Superior temporal gyrus (tissue), 1 donor: ENCODE results near the gene RABGAP1L.
A peak's percentile ranks its signal among the peaks of the same experiment; 100 is the strongest.
"Not testable (repeated sequence)": the region's sequence is repeated elsewhere in the genome, so short reads cannot be mapped to it uniquely, and the experiment has no call there.

Experiments used
- DNase-seq: peaks from one replicate; pipeline ENCODE4 v3.0.0-alpha.2; 2016; ENCODE audit errors: extremely low spot score

RABGAP1L gene

DNA sequence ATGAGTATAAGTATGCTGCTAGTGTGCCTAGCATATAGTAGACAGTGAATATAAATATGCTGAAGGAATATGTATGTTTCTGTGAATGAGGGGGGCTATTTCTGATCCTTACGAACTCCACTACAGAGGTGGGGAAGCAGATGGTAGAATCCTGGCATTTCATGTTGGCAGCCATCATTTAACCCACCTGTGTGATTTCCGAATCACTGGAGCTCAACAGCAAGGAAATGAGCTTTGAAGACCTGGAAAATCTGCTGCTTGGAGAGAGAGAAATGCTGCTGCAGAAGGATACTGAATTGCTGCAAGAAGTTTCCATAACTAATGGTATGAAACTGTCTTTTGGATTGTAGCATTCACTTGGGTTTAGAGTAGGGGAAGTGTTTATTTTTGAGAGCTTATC lies 83.5 kb downstream of the RABGAP1L start:
- DNase-seq = no peak

DNA sequence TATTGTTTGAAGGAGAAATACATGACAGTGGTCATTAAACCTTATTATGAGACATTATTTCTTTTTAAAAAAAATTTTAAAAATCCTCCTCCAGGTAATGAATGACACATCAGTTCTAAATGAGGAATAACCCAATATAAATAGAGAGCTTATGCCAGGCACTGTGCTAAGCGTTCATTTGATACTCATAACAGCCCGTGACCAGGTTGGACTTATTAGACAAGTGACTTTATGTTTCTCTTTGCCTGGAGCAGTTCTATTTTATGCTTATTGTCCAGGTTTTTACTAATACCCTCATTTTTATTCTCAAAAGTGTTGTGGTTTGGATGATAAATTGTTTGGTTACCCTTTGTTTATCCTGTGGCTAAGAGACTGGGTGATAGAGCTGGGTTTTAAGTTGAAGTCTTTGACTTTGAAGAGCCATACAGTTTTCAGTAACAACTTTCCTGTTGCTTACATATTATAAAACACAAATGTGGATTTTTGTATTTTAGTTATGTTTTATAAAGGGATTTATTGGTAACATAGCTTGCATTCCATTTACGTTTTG lies 84.2 kb downstream of the RABGAP1L start:
- no peak for DNase-seq

DNA sequence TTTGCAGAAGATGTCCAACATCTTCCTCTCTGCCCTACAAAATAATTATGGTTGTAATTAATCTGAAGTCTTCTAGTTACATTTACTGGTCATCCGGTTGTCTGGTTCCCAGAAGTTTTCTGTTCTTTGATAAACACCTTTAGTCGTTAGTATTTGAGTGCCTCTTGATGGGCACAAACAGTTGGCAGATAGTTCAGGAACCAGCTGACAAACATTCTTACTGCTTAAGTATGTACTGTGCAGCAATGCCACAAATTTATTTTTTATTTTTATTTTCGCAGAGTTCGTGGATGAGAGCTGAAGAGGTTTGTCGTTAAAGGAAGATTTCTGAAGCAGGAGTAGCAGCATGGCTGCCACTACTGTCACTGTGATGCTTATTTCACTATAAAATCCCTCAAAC lies 84.7 kb downstream of the RABGAP1L start:
- DNase-seq = no peak

DNA sequence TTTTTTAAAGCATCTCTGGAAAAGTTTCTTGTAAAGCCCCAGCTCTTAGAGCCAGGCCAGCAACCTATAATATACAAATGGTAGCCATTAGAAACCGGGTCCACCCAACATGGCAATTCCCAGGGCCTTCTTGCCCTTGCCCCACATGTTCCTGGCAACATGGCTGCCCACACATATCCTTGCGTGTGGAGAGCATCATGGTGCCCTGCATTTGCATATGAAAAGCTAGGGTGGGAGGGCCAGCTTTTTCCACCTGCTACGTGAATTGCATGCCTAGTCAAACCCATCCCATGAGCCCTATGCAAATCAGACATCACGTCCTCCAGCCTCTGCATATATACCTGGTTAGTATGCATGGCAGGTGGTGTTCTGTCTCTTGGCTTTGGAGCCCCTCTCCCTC lies 88.2 kb downstream of the RABGAP1L start:
- no peak for DNase-seq

DNA sequence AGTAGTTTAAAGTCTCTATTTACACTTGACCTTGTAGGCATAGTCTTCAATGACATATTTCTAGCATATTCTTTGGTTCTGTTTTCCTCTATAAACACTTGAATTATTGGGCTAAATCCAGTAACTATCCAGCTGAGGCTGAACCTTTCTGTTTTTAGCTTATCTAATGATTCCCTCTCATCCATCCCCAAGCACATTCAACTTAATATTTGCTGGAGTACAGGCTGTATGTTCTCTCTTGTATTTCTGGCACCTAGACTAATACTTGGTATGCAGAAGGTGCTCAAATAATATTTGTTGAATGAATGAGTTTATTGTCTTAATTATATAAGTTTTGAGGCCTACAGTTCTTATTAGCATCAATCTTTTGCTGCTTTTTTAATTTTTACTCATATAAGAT lies 88.7 kb downstream of the RABGAP1L start:
- no peak for DNase-seq

DNA sequence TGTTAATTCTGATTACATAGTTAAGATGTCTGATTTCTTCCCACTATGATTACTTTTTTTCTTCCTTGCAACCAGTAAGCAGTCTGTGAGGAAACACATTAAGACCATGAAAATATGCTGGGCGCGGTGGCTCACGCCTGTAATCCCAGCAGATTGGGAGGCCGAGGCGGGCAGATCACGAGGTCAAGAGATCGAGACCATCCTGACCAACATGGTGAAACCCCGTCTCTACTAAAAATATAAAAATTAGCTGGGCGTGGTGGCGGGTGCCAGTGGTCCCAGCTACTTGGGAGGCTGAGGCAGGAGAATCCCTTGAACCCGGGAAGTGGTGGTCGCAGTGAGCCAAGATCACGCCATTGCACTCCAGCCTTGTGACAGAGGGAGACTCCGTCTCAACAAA lies 97.1 kb downstream of the RABGAP1L start:
- not testable (repeated sequence) for DNase-seq

DNA sequence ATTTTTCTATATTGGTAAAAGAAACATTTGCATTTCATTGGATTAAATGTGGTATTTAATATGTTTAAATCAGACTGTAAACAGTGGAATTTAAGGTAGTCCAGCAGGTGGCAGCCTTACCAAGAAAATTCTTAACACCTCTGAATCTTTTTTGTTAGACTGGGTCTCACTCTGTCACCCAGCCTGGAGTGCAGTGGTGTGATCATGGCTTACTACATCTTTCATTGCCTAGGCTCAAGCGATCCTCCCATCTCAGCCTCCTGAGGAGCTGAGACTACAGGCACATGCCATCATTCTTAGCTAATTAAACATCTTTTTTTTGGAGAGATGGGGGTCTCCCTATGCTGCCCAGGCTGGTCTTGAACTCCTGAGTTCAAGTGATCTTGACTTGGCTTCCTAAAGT lies 98.8 kb downstream of the RABGAP1L start:
- peak; percentile 81 for DNase-seq

DNA sequence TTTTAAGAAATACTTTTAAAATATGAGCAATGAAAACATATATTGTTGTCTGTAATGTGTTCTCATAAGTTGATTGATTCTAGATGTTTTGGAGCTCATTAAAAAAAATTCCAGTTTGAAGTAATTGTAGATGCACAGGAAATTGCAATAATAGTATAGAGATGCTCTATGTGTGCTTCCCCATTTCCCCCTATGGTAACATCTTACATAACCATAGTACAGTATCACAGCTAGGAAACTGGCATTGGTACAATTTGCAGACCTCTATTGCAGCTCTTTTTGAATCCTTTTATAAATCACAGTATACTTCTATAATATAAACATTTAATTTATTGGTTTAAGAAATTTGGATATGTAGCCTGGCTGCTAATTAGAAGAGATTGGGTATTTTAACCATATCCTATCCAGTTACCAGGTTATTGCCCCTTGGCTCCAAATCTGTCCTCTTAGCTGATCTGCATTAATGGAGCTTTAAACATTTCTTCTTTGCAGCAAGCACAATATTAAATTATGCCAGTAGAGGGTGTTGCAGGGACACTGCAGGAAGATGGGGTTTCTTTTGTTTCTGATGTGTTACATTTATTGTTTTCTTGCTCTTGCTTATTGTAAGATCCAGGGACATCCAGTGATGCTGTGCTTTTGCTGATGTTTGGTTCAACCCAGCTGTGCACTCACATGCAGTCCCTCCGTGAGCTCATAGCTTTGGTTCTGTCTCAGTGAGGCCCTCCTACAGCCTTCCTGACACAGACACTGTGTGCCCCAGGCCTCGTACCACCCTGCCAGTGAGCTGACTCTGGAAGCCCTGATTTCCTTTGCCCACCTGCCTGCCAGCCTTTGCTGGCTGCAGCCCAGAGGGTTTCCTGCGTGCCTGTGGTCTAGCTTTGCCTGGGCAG lies 103.3 kb downstream of the RABGAP1L start:
- peak; percentile 94 for DNase-seq

DNA sequence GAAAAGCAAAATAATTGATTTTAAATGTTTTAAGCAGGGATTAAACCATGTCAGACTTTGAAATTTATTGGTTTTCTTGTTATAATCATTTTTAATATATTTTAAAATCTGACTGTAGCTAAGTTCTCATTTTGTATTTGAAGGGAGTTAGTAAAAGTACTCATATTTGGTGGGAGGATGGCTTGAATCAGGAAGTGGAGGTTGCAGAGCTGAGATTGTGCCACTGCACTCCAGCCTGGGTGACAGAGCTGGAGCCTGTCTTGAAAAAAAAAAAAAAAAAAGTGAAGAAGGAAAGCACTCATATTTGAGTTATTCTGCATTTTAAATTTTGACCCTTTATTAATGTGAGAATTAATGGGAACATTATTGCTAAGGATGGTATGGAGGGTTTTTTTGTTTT lies 106.0 kb downstream of the RABGAP1L start:
- no peak for DNase-seq

DNA sequence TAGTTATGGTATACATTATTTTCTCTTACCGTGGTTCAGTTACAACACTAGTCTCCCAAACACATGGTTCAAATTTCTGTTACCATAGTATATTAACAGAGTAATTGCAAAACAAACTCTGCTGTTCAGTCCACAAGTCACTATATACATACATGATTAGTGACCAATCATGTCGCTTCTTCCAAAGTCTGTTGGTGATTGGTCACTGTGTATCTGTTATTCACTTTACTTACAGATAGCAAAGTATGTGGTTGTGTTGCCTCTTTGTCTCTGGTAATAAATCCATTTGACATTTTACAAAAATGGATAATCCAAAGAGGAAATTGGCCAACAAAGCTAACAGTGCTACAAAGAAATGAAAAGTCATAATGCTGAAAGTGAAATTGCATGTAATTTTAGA lies 107.2 kb downstream of the RABGAP1L start:
- no peak for DNase-seq

DNA sequence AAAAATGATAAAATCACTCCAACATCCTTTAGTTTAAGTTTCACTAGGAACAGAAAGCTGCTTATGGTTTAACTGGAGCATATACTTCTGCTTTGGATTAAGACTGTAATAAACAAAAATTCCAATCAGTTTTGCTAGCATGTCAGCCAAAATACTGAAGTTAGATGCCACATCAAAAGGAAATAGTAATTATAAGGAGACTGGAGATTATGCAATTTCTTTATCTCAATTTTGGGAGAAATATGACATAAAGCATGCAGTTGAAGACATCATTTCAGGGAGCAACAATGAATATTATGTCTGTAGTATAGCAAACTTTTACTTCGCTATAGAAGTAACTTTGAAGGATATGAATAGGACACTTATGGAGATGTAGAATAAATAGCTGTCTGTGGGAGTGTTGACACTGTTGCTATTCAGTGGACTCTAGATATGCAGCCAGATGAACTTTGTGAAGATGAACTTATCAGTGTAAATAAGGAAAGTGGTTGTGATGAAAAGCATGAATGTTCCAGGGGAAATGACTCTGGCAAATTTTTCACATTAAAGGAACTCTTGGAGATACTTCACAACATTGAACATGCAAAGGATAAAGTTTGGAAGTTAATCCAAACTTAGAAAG lies 107.8 kb downstream of the RABGAP1L start:
- no peak for DNase-seq

DNA sequence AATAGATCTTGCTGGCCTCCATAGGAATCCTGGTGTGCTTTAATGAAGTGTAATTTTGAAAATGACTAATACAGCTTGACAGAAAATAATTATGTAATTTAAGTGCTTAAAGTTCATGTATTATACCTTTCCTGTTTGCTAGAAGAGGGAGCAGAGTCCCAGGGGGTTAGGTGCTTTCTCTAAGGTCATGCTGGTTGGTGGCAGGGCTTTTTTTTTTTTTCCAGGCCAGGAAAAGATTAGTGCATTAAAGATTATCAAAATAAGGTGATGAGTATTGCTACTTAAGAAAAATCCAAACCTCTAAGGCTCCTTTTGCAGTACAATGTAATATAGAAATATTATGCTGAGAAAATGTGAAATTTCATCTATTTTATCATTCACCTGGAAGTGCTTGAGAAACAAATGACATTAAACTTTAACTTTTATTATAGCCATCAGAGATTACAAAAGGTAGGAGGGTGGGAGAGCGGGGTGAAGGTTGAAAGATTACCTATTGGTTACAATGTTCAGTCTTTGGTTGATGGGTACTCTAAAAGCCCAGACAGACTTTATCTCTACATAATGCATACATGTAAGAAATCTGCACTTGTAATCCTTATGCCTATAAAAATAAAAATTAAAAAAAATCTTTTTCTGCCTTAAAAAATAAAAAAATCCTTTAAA lies 110.8 kb downstream of the RABGAP1L start:
- DNase-seq = no peak

DNA sequence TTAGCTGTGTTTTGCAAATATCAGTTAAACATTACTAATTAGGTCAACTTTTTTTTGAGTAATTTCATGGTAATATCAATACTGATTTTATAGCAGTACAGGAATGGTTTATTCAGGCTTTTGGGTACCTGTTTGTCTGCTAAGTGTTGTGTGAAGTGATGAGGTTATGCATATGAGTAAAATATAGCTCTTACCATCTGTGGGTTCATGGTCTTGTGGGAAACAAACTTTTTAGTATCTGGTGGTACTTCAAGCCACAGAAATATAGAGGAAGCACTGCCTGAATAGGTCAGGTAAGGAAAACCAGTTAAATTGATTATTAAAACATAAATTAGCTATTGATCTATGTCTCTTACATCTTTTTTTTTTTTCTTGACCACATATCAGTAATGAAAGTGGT lies 113.9 kb downstream of the RABGAP1L start:
- no peak for DNase-seq

DNA sequence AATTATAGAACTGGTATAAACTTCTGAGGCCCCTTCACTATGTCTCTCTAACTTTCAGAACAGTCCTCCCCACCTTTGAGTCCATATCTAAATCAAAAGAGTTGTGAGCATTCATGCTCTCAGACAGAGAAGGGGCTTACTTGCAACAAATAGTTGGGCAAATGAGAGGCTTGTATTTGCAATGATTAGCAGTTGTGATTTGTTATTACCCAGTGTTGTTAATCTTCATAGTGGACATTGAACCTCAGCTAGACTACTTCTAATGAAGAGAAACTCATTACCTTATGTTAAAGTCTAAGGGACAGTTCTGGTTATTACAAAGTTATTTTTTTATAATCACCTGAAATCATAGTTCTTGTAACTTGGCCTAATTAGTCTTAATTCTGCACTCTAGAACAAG lies 114.5 kb downstream of the RABGAP1L start:
- DNase-seq = no peak

DNA sequence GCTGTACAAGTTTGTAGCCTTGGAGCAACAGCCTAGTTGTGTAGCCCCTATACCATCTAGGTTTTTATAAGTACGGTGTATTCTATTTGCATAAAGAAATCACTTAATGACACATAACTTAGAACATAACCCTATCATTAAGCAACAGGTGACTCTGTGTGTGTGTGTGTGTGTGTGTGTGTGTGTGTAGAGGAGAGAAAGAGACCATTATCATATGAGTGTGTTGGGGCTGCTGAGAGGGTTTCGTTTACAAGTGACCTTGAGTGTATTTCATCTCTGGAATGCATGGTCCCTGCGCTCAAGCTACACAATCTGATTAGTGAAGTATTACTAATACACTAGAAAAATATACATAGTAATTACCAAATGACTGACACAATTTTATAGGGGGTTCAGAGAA lies 115.1 kb downstream of the RABGAP1L start:
- DNase-seq = no peak

DNA sequence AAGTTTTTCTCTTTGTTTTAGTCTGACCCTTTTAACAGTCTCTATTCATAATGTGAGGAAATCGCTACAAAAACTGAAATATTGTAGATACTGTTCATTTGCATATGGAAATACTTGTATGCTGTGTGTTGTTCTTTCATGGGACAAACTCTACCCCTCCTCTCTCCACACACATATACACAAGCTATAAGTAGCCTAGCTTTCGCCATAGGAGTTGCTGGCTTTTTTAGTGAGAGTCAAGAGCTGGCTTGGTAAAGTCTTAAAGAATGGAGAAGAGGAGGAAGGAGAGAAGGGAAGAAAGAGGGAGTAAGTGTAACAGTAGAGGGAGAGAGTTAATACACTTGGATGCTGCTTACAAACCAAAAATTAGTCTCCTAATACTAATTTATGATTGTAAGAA lies 115.6 kb downstream of the RABGAP1L start:
- DNase-seq = no peak

DNA sequence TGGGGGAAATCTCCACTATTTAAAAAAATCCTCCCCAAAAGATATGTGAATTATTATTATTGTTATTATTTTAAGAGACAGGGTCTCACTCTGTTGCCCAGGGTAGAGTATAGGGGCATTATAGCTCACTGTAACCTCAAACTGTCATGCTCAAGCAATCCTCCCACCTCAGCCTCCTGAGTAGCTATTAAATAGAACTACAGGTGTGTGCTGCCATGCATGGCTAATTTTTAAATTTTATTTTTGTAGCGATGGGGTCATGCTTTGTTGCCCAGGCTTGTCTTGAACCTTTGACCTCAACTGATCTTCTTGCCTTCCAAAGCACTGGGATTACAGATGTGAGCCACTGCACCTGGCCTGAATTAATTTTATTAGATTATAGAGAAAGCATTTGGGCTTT lies 116.8 kb downstream of the RABGAP1L start:
- no peak for DNase-seq

DNA sequence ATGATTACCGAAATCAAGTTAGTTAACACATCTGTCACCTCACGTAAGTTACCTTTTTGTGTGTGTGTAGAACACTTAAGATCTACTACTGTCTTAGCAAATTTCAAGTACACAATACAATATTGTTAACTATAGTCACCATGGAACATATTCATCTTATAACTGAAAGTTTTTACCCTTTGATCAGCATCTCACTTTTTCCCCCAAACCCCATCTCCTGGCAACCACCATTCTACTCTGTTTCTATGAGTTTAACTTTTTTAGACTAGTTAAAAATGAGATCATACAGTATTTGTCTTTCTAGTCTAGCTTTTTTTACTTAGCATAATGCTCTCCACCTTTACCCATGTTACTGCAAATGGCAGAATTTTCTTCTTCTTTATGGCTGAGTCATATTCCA lies 124.7 kb downstream of the RABGAP1L start:
- DNase-seq = no peak

DNA sequence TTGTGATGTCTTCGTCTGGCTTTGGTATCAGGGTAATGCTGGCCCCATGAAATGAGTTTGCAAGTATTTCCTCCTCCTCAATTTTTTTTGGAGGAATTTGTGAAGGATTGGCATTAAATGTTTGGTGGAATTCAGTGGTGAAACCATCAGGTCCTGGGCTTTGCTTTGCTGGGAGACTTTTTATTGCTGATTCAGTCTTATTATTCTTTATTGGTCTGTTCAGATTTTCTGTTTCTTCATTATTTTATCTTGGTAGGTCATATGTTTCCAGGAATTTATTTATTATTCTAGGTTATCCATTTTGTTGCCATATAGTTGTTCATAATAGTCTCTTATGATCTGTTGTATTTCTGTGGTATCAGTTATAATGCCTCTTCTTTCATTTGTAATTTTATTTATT lies 126.7 kb downstream of the RABGAP1L start:
- no peak for DNase-seq

DNA sequence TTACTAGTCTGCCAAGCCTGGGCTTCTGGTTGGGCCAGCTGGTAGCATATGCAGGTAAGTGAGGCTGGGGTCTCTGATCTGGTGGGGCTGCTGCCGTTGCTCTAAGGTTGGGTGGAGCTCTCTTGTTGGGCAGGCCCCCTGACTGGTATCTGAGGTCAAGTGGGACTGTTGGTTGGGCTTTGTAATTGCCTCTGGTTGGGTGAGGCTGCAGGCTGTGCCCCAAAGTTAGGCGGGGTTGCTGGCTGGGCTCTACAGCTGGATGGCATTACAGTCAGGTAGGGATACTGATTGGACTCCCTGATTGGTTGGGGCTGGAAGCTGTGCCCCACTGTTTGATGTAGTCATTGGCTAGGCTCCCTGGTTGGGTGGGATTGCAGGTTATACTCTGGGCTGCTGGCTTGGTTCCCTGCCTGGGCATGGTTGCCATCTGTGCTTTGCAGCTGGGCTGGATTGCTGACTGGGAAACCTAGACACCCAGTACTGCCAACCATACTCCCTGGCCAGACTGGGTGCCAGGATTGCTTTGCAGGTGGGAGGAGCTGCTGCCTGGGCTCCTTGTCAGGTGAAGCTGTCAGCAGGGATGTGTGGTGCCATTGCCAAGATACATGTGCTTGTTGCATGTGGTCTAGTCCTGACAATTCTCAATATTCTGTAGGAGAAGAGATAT lies 130.5 kb downstream of the RABGAP1L start:
- DNase-seq = no peak

DNA sequence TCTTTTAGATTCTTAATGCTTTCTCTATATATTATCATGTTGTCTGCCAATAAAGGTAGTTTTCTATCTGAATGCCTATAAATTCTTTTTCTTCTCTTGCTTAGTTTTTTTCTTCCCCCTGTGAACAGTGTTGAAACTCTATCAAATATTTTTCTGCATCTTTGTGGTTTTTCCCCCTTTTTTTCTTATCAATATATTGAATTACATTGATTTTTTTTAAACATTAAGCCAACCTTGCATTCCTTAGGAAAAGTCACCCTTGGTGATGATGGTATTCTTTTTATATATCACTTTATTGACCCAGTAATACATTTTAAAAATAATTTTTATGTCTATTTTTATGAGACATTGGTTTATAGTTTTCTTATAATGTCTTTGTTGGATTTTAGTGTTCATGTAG lies 131.7 kb downstream of the RABGAP1L start:
- no peak for DNase-seq

DNA sequence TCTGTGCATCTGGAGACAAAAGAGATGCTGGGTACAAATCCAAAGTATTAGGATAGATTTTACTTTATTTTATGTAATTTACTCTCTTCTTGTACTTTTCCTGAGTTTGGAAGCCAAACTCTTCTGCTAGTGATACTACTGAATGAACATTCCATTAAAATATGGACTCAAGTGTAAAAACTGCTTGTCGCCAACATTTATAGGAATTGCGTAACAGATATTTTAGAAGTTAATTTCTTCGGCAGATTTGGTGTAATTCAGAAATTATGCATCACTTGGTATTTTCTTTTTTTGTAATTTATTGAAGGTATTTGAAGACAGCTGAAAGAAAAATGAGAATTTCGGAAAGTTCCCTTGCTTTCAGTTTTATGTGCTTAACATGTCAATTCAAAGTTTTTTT lies 137.0 kb downstream of the RABGAP1L start:
- DNase-seq = no peak
